Activated T-helper 1 cell treated with Interleukin-2 at 50 U/mL for 16 hours (primary cell): ENCODE measurements around the gene SLC26A11.
"Not testable (repeated sequence)": the region's sequence is repeated elsewhere in the genome, so short reads cannot be mapped to it uniquely, and the experiment has no call there.

Experiments used
- DNase-seq: peaks from one replicate; pipeline ENCODE4 v3.0.0-alpha.2; 2020; ENCODE audit warnings: low read depth

Gene SLC26A11

DNA sequence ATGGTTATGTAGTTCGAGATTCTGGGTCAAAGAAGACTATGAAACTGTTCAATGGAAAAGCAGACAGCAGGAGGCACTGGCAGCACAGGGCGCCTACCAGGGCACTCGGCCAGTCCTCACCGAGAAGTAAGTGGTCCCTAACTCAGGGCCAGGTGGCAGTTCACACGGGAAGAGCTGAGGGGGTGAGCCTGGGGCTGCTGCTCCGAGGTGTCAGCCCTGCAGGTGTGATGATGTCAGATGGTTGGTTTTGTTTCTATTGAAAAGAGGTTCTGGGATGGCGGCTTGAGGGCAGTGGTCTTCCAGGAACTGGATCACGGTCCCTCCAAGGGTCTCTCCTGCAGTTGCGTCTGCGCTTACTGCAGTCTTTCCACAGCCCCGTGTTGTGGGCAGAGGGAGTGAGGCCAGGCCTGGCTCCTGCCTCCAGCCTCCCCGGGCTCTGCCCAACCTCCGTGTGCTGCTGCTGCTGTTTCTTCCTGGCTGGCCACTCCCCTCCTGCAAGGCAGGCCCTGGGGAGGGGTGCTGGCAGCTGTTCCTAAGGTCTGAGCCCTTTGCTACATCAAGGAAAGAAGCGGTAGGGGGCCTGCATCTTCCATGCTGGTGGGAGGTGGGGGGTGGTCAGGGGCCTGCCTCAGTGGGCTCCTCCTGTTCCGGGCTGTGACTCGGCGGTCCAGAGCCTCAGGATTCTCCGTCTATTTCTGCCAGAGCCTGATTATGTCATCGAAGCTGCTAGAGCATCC, 63.1 kb downstream of the SLC26A11 start:
- DNase-seq, result no peak

DNA sequence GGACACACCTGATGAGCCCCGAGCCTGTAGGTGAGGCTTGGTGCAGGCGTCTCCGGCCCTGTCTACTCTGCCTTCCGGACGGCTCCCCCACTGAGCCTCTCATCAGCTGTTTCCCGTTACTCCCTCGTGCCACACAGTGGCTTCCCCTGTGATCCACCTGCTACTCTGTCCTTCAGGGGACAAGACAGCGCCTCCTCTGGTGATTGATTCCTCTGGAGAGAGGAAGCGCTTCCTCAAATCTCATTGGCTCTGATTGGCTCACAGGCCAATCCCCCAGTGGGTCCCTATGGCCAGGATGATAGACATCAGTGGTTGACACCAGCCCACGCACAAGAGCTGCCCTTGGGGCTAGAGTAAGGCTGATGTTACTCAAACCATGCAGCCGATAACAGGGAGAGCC, 64.4 kb downstream of the SLC26A11 start:
- DNase-seq, result no peak

DNA sequence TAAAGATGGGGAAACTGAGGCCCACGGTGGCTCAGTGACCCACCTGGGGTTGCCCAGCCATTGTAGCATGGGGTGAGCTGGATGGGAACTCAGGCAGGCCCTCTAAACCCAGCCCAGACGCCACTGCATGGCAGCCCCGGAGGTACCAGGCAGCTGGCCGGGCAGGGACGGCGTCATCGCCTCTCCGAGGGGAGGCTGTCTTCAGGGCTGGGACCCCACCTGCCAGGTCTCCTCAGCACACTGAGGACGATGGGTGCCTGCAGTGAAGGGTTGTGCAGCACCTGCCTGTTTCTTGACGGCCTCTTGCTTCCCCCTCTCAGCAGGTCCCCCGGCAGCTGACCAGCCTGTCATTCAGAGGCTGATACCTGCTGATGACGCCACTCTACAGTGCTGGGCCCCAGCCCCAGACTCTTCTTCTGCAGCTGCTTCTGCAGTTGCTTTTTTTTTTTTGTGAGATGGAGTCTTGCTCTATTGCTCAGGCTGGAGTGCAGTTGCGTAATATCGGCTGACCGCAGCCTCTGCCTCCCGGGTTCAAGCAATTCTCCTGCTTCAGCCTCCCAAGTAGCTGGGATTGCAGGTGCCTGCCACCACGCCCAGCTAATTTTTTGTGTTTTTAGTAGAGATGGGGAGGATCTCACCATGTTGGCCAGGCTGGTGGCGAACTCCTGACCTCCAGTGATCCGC, 65.2 kb downstream of the SLC26A11 start:
- no peak for DNase-seq

DNA sequence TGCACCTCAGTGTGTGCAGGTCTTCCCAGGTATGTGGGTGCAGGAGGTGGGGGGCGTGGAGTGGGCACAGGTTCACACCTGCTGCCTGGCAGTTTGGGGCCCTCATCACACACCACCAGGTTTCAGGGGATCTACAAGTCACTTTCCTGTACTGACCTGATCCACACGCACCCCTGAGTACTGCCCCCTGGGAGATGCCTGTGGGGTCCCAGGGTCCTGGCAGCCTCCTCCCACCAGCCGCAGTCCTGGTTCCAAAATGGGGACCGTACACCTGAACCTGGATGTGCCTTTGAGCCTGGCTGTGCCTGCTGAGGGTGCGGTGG, 66.4 kb downstream of the SLC26A11 start:
- DNase-seq, result no peak

DNA sequence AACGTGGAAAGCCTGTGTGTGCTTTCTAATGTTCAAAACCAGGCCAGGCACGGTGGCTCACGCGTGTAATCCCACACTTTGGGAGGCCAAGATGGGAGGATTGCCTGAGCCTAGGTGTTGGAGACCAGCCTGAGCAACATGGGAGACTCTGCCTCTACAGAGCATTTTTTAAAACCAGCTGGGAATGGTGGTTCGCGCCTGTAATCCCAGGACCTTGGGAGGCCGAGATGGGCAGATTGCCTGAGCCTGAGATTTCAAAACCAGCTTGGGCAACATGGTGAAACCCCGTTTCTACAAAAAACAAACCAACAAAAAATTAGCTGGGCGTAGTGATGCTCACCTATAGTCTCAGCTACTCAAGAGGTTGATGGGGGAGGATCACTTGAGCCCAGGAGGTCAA, 66.8 kb downstream of the SLC26A11 start:
- no peak for DNase-seq

DNA sequence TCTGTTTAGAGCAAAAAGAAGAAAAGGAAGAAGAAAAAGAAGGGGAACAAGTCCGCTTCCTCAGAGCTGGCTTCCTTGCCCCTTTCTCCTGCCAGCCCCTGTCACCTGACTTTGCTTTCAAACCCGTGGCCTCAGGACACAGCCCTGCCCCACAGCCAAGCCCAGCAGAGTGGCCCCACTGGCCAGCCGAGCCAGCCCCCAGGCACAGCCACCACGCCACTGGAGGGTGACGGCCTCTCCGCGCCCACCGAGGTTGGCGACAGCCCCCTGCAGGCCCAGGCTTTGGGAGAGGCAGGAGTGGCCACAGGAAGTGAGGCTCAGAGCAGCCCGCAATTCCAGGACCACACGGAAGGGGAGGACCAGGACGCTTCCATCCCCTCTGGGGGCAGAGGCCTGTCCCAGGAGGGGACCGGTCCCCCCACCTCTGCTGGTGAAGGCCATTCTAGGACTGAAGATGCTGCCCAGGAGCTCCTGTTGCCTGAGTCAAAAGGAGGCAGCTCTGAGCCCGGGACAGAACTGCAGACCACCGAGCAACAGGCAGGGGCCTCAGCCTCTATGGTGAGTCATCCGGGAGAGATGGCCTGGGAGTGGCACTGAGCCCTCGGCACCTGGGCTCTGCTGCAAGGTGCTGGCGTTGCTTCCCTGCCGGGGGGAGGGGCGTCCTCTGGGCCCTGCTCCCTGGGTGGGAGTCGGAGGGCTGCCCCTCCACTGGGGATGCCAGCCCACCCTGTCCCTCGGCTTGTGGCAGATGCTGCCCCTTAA, 67.8 kb downstream of the SLC26A11 start:
- no peak for DNase-seq

DNA sequence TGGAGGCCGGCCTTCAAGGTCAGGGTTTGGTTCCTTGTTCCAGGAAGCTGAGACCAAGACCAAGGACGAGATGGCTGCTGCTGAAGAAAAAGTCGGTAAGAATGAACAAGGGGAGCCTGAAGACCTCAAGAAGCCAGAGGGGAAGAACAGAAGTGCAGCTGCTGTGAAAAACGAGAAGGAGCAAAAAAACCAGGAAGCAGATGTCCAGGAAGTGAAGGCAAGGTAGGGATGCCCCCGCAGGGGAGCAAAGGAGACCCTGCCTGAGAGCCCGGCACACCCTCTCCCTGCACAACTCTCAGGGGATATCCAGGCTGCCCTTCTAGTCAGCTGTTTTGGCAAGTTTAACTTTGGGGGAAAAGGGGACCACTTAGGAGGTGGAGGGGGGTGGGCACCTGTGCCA, 69.4 kb downstream of the SLC26A11 start:
- DNase-seq, result no peak

DNA sequence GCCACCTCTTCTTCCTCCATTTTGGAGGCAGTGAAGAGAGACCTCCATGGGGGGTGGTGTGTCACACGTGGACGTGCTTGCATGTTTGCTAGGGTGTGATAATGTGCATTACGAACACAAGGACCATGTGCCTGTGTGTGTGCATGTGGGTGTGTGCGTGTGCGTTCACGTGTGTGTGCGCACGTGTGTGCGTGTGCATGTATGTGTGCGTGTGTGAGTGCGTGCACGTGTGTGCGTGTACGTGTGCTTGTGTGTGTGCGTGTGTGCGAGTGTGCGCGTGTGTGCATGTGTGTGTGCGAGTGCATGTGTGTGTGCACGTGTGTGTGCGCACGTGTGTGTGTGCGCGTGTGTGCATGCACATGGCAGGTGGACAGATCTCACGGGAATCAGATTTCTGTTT, 69.9 kb downstream of the SLC26A11 start:
- DNase-seq, result no peak

DNA sequence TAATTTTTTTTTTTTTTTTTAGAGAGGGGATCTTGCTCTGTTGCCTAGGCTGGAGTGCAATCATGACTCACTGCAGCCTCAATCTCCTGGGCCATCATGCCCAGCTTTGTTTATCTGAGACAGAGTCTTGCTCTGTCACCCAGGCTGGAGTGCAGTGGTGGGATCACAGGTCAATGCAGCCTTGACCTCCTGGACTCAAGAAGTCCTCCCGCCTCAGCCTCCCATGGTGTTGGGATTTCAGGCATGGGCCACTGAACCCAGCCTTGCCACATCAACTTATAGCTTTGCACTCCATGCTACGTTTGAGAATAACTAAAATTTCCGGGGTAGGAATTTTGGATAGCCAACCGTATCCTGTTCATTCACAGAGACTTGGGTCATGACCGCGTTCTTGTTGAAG, 71.0 kb downstream of the SLC26A11 start:
- no peak for DNase-seq

DNA sequence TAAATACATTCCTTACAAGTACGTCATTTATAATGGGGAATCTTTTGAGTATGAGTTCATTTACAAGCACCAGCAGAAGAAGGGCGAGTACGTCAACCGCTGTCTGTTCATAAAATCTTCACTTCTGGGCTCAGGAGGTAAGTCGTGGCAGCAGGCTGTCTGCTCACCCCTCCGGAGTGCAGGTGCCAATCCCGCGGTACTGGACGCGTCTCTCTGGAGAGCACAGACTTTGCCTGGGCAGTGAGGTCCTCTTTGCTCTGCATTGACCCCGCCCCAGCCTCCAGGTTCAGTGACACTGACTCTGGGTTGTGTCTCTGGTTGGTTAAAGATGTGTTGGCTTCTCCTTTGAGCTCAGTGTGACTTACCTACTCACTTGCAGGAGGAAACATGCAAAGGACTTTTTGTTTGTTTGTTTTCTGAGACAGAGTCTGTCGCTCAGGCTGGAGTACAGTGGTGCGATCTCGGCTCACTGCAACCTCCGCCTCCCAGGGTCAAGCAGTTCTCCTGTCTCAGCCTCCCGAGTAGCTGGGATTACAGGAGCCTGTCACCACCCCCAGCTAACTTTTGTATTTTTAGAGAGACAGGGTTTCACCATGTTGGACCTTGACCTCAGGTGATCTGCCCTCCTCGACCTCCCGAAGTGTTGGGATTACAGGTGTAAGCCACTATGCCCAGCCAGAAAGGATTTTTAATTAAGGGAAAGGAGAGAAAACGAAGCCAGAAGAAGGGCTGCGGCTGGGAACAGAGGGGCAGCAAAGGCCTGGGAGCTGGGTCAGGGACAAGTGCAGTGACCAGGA, 71.7 kb downstream of the SLC26A11 start:
- DNase-seq, result no peak

DNA sequence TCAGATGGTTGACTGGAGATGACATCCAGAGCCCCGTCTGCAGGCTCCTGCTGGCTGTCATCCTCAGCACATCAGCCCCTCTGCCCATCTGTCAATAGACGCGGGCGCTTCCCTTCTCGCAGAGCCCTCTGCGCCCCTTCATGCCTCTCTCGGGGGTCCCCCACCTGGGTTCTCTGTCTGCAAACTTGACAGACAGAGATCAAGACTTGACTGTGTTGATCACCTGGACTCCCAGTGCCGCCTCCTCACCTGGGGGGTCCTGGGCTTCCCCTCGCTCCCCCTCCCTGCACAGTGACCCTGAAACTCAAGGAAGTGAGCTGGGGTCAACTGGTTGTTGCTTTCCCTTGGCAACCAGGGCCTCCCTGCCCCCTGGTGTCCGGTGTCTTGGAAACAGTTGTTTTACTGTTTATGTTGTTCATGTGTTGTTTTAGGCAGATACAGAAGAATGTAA, 72.3 kb downstream of the SLC26A11 start:
- DNase-seq, result no peak

DNA sequence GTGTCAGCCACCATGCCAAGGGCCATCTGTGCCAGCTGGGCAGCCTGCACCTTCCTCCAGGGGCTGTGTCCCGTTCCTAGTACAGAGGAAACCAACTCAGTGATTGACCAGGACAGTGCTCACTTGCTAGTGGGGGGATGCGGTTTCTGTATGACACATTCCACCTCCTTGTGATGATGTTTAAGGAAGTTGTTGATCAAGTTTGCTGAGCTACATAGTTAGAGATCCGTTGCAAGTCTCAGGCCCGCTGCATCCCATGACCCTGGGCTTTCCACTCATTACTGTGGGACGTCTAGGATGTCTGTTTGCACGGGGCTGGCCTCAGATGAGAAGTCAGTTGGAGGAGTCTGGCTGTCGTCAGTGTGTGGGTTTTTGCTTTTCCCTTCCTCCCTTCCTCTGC, 74.0 kb downstream of the SLC26A11 start:
- no peak for DNase-seq

DNA sequence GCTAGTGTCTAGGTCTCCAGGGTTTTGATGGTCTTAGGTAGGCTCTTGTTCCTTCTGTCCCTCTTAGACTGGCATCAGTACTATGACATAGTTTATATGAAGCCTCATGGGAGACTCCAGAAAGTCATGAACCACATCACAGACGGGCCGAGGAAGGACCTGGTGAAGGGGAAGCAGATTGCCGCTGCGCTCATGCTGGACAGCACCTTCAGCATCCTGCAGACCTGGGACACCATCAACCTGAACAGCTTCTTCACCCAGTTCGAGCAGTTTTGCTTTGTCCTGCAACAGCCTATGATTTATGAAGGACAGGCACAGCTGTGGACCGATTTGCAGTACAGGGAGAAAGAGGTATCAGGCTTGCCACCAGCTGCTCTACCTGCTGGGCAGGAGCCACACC, 74.4 kb downstream of the SLC26A11 start:
- no peak for DNase-seq

DNA sequence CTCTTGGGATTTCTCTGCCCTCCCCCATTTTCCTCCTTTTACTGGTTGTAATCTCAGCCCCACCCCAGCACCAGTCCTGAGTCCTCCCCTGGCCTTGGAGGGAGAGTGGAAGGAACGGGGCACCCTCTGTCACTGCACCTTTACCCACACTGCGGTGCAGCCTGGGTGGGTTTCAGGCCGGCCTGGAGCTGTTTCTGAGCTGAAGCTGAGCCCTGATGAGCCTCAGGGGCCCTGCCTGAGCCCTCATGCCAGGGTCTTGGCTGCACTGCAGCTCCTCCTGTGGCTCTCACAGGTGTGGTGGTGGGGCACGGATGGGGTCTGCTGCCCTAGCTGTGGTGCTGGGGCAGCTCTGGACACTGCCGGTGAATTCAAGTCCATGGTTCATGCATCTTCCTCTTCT, 74.9 kb downstream of the SLC26A11 start:
- no peak for DNase-seq

DNA sequence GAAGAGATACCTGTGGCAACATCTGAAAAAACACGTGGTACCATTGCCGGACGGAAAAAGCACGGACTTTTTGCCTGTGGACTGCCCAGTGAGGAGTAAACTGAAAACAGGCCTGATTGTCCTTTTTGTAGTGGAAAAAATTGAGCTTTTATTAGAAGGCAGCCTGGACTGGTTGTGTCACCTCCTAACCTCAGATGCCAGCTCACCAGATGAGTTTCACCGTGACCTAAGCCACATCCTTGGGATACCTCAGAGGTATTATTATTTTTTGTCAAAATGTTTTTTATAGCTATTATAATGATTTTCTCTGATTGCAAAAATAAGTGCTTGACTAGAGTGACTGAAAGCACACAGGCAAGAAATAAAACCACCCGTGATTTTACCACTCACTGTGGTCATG, 75.3 kb downstream of the SLC26A11 start:
- DNase-seq, result no peak

DNA sequence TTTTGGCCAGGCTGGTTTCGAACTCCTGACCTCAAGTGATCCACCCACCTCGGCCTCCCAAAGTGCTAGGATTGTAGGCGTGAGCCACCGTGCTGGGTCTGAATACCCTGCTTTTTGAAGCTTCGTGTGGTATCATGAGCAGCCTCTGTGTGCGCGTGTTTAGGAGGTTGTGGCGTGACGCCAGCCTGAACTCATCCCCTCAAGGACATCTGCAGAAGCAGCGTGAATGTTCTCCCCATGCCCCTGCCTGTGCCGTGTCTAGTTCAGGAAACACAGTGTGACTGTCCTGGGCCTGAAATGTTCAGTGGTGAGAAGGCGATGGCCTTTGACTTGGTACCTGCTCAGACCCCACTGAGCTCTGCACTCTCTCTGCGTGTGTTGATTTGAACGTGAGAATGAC, 76.0 kb downstream of the SLC26A11 start:
- DNase-seq, result no peak

DNA sequence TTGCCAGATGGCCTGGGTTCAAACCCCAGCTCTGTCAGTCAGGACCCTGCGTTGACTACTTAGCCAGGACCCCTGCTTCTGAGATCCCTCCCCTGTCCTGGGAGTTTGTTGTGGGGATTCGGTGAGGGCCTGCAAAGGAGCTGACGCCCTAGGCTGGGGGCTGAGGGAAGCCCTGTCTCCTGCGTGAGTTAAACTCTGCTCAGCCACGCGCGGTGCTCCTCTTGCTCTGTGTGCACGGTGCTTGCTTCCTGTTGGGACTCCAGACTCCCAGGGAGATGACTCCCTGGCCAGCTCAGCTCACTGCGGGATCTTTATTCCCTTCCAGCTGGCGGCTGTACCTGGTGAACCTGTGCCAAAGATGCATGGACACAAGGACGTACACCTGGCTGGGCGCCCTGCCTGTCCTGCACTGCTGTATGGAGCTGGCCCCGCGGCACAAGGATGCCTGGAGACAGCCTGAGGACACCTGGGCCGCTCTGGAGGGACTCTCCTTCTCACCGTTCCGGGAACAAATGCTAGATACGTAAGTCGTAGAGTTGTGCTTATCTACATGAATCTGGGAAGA, 77.9 kb downstream of the SLC26A11 start:
- DNase-seq, result no peak

DNA sequence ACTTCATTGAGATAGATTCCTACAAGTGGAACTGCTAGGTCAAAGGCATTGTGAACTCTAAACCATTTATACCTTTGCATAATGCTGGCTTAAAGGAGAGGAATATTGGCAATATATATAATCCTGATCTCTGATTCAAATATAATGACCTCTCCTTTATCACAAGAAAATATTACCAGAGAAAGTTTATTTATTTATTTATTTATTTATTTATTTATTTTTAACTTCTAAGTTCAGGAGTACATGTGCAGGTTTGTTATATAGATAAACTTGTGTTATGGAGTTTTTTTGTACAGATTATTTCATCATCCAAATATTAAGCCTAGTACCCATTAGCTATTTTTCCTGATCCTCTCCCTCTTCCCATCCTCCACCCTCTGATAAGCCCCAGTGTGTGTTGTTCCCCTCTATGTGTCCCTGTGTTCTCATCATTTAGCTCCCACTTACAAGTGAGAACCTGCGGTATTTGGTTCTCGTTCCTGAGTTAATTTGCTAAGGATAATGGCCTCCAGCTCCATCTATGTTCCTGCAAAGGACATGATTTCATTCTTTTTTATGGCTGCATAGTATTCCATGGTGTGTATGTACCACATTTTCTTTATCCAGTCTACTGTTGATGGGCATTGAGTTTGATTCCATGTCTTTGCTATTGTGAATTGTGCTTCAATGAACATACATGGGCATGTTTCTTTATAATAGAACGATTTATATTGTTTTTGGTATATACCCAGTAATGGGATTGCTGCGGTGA, 79.3 kb downstream of the SLC26A11 start:
- DNase-seq, result not testable (repeated sequence)

DNA sequence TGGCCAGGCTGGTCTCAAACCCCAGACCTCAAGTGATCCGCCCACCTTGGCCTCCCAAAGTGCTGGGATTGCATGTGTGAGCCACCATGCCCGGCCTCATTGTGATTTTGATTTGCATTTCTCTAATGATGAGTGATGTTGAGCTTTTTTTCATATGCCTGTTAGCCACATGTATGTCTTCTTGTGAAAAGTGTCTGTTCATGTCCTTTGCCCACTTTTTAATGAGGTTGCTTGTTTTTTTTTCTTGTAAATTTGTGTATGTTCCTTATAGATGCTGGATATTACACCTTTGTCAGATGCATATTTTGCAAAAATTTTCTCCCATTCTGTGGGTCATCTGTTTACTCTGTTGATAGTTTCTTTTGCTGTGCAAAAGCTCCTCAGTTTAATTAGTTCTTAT, 80.5 kb downstream of the SLC26A11 start:
- DNase-seq, result not testable (repeated sequence)
